Measurements from ENCODE around the gene DAPK2.

GRCh38 chr15:63881431-63881830 is 164.9 kb downstream of the DAPK2 start:
- TF ChIP-seq CTCF (IDR thresholded peaks at IDR 0.05; ENCODE audit: insufficient read depth, low read depth, low read length) (no peak), EZH2 (IDR thresholded peaks at IDR 0.05; ENCODE audit: insufficient read depth, low read length) (no peak)
